ENCODE measurements around the gene STBD1. TPM values are rescaled to one million over a fixed set of nuclear protein-coding genes. Genes with fewer than 3 reads are reported as not detected.

STBD1 gene
- total and polyA plus RNA-seq, 12 donors: 14.8 to 53.7 (median 22.6) TPM

DNA sequence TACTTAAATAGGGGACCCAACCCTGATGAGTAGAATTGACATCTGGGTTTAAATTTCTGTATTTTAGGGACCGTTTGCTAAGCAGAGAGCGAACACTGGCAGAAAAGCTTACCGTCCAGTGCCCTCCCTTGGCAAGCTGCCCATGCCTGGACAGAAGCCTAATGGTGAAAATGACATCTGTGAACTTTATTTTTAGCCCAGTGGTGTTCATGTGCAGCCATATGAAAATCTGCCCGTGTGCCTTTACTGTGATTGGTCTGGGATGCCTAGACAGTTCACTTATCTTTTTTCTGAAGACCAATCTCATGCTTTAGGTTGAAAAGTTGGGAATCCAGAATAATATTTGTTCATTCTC is 1.1 kb downstream of the STBD1 start:
- peaks cover 0 to 20% (median 5%) of the 10 kb centered on the region in 9 donors for H3K36me3 ChIP-seq
- peak in 5 of 8 donors; percentile 2 to 49 (median 37) for ATAC-seq
- peak; percentile 44 to 54 for DNase-seq
- WGBS, 2 donors: 27 to 31% methylated on average over 4 of the region's 4 CpGs
- peaks cover 0 to 45% (median 30%) of the 10 kb centered on the region in 9 donors for H3K4me1 ChIP-seq
- intact Hi-C loops (cut with DNase I): loop anchor here in 6 of 10 donors (2.0 to 10.0 kb wide), 8 partner anchors 35 to 277 kb away; partner anchors contain the start of genes CCDC158 (in 1 of the 6) and SCARB2 (in 1 of the 6)
- H3K27ac ChIP-seq: peak overlapping the region; percentile 69 to 97 (median 91)
- peak overlapping the region; percentile 57 to 90 (median 76) for H3K4me3 ChIP-seq
- no peaks in the 10 kb centered on the region for H3K9me3 ChIP-seq
- H3K27me3 ChIP-seq: peaks cover 0 to 7% (median 0%) of the 10 kb centered on the region in 7 donors
- TF ChIP-seq, protein P1, sequence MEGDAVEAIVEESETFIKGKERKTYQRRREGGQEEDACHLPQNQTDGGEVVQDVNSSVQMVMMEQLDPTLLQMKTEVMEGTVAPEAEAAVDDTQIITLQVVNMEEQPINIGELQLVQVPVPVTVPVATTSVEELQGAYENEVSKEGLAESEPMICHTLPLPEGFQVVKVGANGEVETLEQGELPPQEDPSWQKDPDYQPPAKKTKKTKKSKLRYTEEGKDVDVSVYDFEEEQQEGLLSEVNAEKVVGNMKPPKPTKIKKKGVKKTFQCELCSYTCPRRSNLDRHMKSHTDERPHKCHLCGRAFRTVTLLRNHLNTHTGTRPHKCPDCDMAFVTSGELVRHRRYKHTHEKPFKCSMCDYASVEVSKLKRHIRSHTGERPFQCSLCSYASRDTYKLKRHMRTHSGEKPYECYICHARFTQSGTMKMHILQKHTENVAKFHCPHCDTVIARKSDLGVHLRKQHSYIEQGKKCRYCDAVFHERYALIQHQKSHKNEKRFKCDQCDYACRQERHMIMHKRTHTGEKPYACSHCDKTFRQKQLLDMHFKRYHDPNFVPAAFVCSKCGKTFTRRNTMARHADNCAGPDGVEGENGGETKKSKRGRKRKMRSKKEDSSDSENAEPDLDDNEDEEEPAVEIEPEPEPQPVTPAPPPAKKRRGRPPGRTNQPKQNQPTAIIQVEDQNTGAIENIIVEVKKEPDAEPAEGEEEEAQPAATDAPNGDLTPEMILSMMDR (IDR thresholded peaks at IDR 0.05): no peak

GRCh38 chr4:76308548-76308947 is 2.0 kb downstream of the STBD1 start:
- ATAC-seq (peak; percentile 21 to 83 (median 64)), DNase-seq (peak; percentile 64 to 80)
- TF ChIP-seq, protein P1 (IDR thresholded peaks at IDR 0.05): no peak
- 27 to 44% methylated on average over 6 of the region's 6 CpGs for WGBS, 2 donors
- Histone ChIP-seq H3K36me3 (peaks cover 0 to 20% (median 5%) of the 10 kb centered on the region in 9 donors), H3K9me3 (no peaks in the 10 kb centered on the region), H3K27ac (peak overlapping the region; percentile 69 to 97 (median 91)), H3K27me3 (peaks cover 0 to 7% (median 0%) of the 10 kb centered on the region in 7 donors), H3K4me1 (peaks cover 0 to 44% (median 30%) of the 10 kb centered on the region in 9 donors), H3K4me3 (peak overlapping the region in 9 of 10 donors; percentile 57 to 90 (median 77))
- intact Hi-C loops (cut with DNase I): loop anchor here in 6 of 10 donors (5.0 to 10.0 kb wide), 6 partner anchors 34 to 276 kb away; partner anchors contain the start of genes CCDC158 (in 1 of the 6) and SCARB2 (in 1 of the 6)

DNA sequence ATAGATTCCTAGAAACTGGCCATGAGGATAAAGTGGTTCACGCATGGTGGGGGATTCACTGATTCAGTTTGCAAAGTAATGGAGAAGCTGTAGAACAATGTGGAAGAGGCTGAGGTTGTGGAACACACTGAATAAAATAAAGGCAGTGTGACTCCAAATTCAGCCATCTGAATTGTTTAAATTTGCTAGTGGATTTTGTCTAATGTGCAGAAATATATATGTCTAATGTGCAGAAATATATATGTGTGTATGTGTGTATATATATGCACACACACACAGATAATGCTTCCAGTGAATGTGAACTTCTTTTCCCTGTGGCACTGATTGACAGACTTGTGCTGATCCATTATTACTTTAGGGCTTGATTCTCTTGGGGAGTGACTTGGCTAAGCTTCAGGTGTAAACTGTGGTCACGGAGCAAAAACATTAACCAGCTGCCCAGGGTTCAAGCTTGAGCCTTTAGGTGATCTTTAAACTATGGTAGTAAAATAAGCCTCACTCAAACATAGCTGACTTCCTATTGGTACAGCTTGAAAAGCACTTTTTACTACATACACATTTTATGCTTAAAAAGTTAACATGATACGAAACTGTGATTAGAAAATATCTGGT is 3.5 kb downstream of the STBD1 start:
- TF ChIP-seq, protein P1 (IDR thresholded peaks at IDR 0.05): no peak
- Histone ChIP-seq H3K4me3 (no peak overlapping the region), H3K27ac (no peak overlapping the region), H3K9me3 (no peaks in the 10 kb centered on the region), H3K36me3 (peaks cover 0 to 20% (median 5%) of the 10 kb centered on the region in 9 donors), H3K27me3 (peaks cover 0 to 4% (median 0%) of the 10 kb centered on the region in 7 donors), H3K4me1 (peaks cover 0 to 44% (median 26%) of the 10 kb centered on the region in 9 donors)
- no peak for DNase-seq
- intact Hi-C loops (cut with DNase I): loop anchor here in 7 of 10 donors (5.0 to 10.0 kb wide), 6 partner anchors 32 to 275 kb away; partner anchors contain the start of genes CCDC158 (in 1 of the 7) and SCARB2 (in 1 of the 7)
- no peak for ATAC-seq
- 85% methylated on average over 3 of the region's 3 CpGs for WGBS, 2 donors

DNA sequence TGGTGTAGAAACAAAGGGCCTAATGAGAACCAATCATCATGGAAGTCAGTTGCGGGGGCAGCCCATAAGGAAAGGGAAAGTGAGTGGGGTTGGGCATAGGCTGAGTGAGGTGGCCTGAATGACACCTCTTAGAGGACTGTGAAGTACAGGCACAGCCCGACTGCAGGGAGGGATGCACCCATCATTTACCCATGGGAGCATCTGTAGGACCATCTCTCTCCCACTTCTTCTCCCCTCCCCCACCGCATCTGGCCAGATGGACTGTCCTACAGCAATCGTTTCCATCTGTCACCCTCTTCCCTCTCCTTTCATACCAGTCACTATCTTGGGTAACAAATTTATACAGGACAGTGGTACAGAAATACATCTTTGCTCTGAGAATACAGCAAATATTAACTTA is 4.2 kb downstream of the STBD1 start:
- no peak for ATAC-seq
- H3K27ac ChIP-seq: no peak overlapping the region
- H3K36me3 ChIP-seq: peaks cover 0 to 20% (median 5%) of the 10 kb centered on the region in 9 donors
- no peaks in the 10 kb centered on the region for H3K27me3 ChIP-seq
- no peak overlapping the region for H3K4me3 ChIP-seq
- no peak for DNase-seq
- peaks cover 0 to 38% (median 19%) of the 10 kb centered on the region in 9 donors for H3K4me1 ChIP-seq
- peaks cover 0 to 2% (median 0%) of the 10 kb centered on the region in 11 donors for H3K9me3 ChIP-seq
- WGBS, 2 donors: 66 to 76% methylated on average over 4 of the region's 4 CpGs
- TF ChIP-seq, protein P1 (IDR thresholded peaks at IDR 0.05): no peak
- intact Hi-C loops (cut with DNase I): loop anchor here in 1 of 10 donors (5.0 kb wide), 1 partner anchor 133 kb away; no protein-coding TSS in a partner anchor

All from heart right ventricle (tissue), 16 donors.